Measurements from ENCODE around the gene ARHGAP42. TPM values are rescaled to one million over a fixed set of nuclear protein-coding genes. Genes with fewer than 3 reads are reported as not detected.

ARHGAP42 gene
- total RNA-seq, 1 experiment from 2014 or later: 7.1 TPM

GRCh38 chr11:100999756-101000155, 312.7 kb downstream of the ARHGAP42 start:
- H3K9me3 ChIP-seq (ENCODE audit: control insufficient read depth, insufficient read depth, low read depth, low read length): no peaks in the 10 kb centered on the region
- ChIA-PET CTCF (no interaction called here), POLR2A (no interaction called here)
- no peak for ATAC-seq
- H3K27me3 ChIP-seq (ENCODE audit: control insufficient read depth, insufficient read depth, low read length): peaks cover 7% of the 10 kb centered on the region
- no peak for TF ChIP-seq SIN3A (IDR thresholded peaks at IDR 0.05; ENCODE audit: borderline replicate concordance, insufficient read depth, low read depth, low read length)
- TF ChIP-seq CTCF (IDR thresholded peaks at IDR 0.05): no peak
- TF ChIP-seq, protein P1, sequence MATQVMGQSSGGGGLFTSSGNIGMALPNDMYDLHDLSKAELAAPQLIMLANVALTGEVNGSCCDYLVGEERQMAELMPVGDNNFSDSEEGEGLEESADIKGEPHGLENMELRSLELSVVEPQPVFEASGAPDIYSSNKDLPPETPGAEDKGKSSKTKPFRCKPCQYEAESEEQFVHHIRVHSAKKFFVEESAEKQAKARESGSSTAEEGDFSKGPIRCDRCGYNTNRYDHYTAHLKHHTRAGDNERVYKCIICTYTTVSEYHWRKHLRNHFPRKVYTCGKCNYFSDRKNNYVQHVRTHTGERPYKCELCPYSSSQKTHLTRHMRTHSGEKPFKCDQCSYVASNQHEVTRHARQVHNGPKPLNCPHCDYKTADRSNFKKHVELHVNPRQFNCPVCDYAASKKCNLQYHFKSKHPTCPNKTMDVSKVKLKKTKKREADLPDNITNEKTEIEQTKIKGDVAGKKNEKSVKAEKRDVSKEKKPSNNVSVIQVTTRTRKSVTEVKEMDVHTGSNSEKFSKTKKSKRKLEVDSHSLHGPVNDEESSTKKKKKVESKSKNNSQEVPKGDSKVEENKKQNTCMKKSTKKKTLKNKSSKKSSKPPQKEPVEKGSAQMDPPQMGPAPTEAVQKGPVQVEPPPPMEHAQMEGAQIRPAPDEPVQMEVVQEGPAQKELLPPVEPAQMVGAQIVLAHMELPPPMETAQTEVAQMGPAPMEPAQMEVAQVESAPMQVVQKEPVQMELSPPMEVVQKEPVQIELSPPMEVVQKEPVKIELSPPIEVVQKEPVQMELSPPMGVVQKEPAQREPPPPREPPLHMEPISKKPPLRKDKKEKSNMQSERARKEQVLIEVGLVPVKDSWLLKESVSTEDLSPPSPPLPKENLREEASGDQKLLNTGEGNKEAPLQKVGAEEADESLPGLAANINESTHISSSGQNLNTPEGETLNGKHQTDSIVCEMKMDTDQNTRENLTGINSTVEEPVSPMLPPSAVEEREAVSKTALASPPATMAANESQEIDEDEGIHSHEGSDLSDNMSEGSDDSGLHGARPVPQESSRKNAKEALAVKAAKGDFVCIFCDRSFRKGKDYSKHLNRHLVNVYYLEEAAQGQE (IDR thresholded peaks at IDR 0.05; ENCODE audit: insufficient read depth in 1 of 2, low read depth in 2 of 2, low read length in 1 of 2): no peak
- no peak for TF ChIP-seq POLR2AphosphoS5 (IDR thresholded peaks at IDR 0.05; ENCODE audit: low read depth, low read length)
- no peak for TF ChIP-seq TCF7L2 (IDR thresholded peaks at IDR 0.05; ENCODE audit: low read depth, low read length)
- no peak overlapping the region for H3K4me3 ChIP-seq (ENCODE audit: low read depth in 2 of 2, low read length in 2 of 2)
- intact Hi-C loops (cut with micrococcal nuclease; ENCODE audit: unreplicated experiment): no loop called here
- no peaks in the 10 kb centered on the region for H3K4me1 ChIP-seq (ENCODE audit: control insufficient read depth, insufficient read depth, low read length)
- no peak overlapping the region for H3K27ac ChIP-seq (ENCODE audit: low read length)
- H3K36me3 ChIP-seq (ENCODE audit: control insufficient read depth, insufficient read depth, low read length): no peaks in the 10 kb centered on the region
- BruUV-seq (replicated peaks): no TSS peak
- in situ Hi-C loops (cut with HindIII; ENCODE audit: low pct_unique_long_range_greater_than_20kb, low sequenced_read_pairs): no loop called here
- no peak for DNase-seq (ENCODE audit: low read depth, low spot score)

- Histone ChIP-seq H3K27me3 (ENCODE audit: control insufficient read depth, insufficient read depth, low read length) (peaks cover 7% of the 10 kb centered on the region), H3K9me3 (ENCODE audit: control insufficient read depth, insufficient read depth, low read depth, low read length) (no peaks in the 10 kb centered on the region), H3K4me1 (ENCODE audit: control insufficient read depth, insufficient read depth, low read length) (no peaks in the 10 kb centered on the region), H3K27ac (ENCODE audit: low read length) (no peak overlapping the region), H3K4me3 (ENCODE audit: low read depth in 2 of 2, low read length in 2 of 2) (no peak overlapping the region), H3K36me3 (ENCODE audit: control insufficient read depth, insufficient read depth, low read length) (no peaks in the 10 kb centered on the region)
- TF ChIP-seq SIN3A (IDR thresholded peaks at IDR 0.05; ENCODE audit: borderline replicate concordance, insufficient read depth, low read depth, low read length) (no peak), CTCF (IDR thresholded peaks at IDR 0.05) (peak; percentile 65)
- in situ Hi-C loops (cut with HindIII; ENCODE audit: low pct_unique_long_range_greater_than_20kb, low sequenced_read_pairs): no loop called here
- intact Hi-C loops (cut with micrococcal nuclease; ENCODE audit: unreplicated experiment): no loop called here
- ATAC-seq: peak; percentile 72
- ChIA-PET CTCF (interaction anchor here (0.7 kb wide), 1 partner anchor 141 kb away, joined by 4 read pairs; no protein-coding TSS in a partner anchor), POLR2A (no interaction called here)
- no TSS peak for BruUV-seq (replicated peaks)
- DNase-seq (ENCODE audit: low read depth, low spot score): no peak
Observed at GRCh38 chr11:101003468-101003867, 316.4 kb downstream of the ARHGAP42 start.

Measured in Panc1 (cell line).